ENCODE measurements around the gene SFMBT1.

Gene SFMBT1

DNA sequence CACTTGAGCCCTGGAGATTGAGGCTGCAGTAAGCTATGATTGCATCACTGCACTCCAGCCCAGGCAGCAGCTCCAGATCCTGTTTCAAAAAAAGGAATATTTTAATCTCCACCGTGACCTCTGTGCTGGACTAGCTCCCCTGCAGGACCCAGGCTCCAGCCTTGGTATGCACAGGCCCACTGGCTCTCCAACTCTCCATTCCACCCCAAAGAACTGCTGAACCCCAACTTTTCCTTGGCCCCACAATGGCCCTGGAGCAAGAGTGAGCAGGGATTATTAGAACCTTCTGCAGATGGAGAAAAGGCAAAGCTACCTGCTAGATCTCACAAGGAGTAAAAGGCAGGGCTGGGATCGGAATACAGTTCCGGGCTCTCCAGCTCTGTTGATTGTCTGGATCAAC is 32.8 kb upstream of the SFMBT1 start:
- no peak for DNase-seq (ENCODE audit: extremely low read depth, low read depth)
- no peak for TF ChIP-seq CTCF (IDR thresholded peaks at IDR 0.05; ENCODE audit: low read depth, low read length)

GRCh38 chr3:53077476-53078220 is 31.8 kb upstream of the SFMBT1 start:
- DNase-seq (ENCODE audit: extremely low read depth, low read depth): no peak
- no peak for TF ChIP-seq CTCF (IDR thresholded peaks at IDR 0.05; ENCODE audit: low read depth, low read length)

DNA sequence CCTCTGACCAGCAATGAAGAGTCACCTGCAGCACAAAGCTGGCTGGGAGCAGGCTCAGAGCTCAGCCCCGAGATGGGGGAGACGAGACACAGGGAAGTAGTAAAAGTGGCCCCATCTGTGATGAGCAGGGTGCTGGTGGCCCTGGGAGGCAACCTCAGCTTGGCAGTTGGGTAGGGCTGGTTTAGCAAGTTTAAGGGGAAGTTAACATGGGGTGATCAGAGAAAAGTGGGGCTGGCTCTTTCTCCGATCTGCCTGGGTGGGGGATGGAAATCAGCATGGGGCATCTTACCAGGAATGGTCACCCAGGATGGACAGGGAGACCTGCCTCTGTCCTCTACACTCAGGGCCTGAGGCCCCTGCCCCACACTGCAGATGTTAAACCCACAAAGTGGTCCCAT is 29.9 kb upstream of the SFMBT1 start:
- DNase-seq (ENCODE audit: extremely low read depth, low read depth): no peak
- TF ChIP-seq CTCF (IDR thresholded peaks at IDR 0.05; ENCODE audit: low read depth, low read length): no peak

GRCh38 chr3:53074761-53075742 is 29.2 kb upstream of the SFMBT1 start:
- DNase-seq (ENCODE audit: extremely low read depth, low read depth): no peak
- no peak for TF ChIP-seq CTCF (IDR thresholded peaks at IDR 0.05; ENCODE audit: low read depth, low read length)

DNA sequence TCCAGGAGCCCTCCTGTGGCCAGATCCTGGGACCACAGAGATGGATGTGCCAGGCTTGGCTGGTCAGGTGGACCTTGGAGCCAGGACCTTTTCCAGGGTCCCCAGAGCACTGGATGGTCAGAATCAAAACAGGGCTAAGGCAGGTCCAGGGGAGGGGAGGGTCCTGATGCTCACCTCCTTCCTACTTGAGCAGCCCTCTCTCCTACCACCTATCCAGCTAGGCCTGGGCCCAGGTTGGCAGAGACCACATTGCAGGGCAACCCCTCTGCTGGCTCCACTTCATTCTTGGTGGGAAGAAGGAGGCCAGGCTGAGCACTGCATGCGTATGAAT is 28.5 kb upstream of the SFMBT1 start:
- no peak for TF ChIP-seq CTCF (IDR thresholded peaks at IDR 0.05; ENCODE audit: low read depth, low read length)
- DNase-seq (ENCODE audit: extremely low read depth, low read depth): no peak

- no peak for TF ChIP-seq CTCF (IDR thresholded peaks at IDR 0.05; ENCODE audit: low read depth, low read length)
- DNase-seq (ENCODE audit: extremely low read depth, low read depth): no peak
These were observed 27.9 kb upstream of the SFMBT1 start for GRCh38 chr3:53073553-53074365.
